B cell (primary cell): ENCODE data around the gene EXOC7. TPM values are rescaled to one million over a fixed set of nuclear protein-coding genes. Genes with fewer than 3 reads are reported as not detected.

Experiments
- ATAC-seq: fragments of 200-7000 bp; cut with Tn5 transposase; one replicate; pipeline ENCODE4 v1.10.0; 2021; ENCODE audit warnings: low read depth, mild to moderate bottlenecking, moderate number of reproducible peaks, moderate library complexity
- CTCF ChIA-PET: fragments of 350-600 bp; sonication (Branson Sonifier 250); formaldehyde crosslinking; loops from one replicate; lab custom pipeline; 2021; ENCODE audit warnings: antibody characterized with exemption, inconsistent platforms; lab: Charles Lee
- POLR2A ChIA-PET: fragments of 350-600 bp; sonication (Branson Sonifier 250); formaldehyde crosslinking; loops from one replicate; lab custom pipeline; 2021; ENCODE audit warnings: antibody characterized with exemption; lab: Charles Lee
- DNase-seq: peaks from one replicate; pipeline ENCODE4 v3.0.0; 2013
- H2AFZ ChIP-seq: 2 replicates; pipeline ENCODE4 v1.6.1; 2012; ENCODE audit warnings: mild to moderate bottlenecking, low read depth, low read length; ENCODE audit not compliant: insufficient read depth, poor library complexity, severe bottlenecking
- H3K27ac ChIP-seq, 2 donors: 1 replicate in 1 of 2; 2 replicates in 1 of 2; pipeline ENCODE4 v1.5.1; 2012 to 2013; ENCODE audit warnings: low read length in 2 of 2, mild to moderate bottlenecking in 2 of 2, moderate library complexity in 1 of 2
- H3K27me3 ChIP-seq, 4 experiments: fragments of 200-600 bp in 1 of 4; sonication (generic) in 1 of 4; replicated peaks in 1 of 4; 1 replicate in 2 of 4; 2 replicates in 2 of 4; pipeline versions ENCODE4 v1.6.1 to v1.7.0; 2013 to 2016; ENCODE audit warnings: low read length in 3 of 4, mild to moderate bottlenecking in 2 of 4, mixed read lengths in 1 of 4, moderate library complexity in 1 of 4; ENCODE audit not compliant: insufficient read depth in 4 of 4, control insufficient read depth in 3 of 4; ENCODE audit errors: control extremely low read depth in 1 of 4
- H3K36me3 ChIP-seq, 2 experiments: replicated peaks in 1 of 2; 1 replicate in 1 of 2; 2 replicates in 1 of 2; pipeline versions ENCODE4 v1.6.1 to v1.7.1; 2013; ENCODE audit warnings: low read length in 1 of 2; ENCODE audit not compliant: insufficient read depth in 2 of 2, control insufficient read depth in 1 of 2; ENCODE audit errors: control extremely low read depth in 1 of 2, extremely low read depth in 1 of 2
- H3K4me1 ChIP-seq, 2 donors: fragments of 200-600 bp in 1 of 2; sonication (generic) in 1 of 2; 1 replicate in 1 of 2; 2 replicates in 1 of 2; pipeline versions ENCODE4 v1.5.1 to v1.6.1; 2013 to 2017; ENCODE audit warnings: low read length in 2 of 2; ENCODE audit not compliant: control insufficient read depth in 2 of 2, insufficient read depth in 2 of 2
- H3K4me2 ChIP-seq: replicated peaks from 2 replicates; pipeline ENCODE3; 2012; ENCODE audit warnings: mild to moderate bottlenecking, low read depth, low read length; ENCODE audit not compliant: poor library complexity, severe bottlenecking
- H3K4me3 ChIP-seq, 5 experiments: fragments of 200-600 bp in 1 of 5; sonication (generic) in 1 of 5; 1 replicate in 3 of 5; 2 replicates in 2 of 5; pipeline versions ENCODE4 v1.5.1 to v1.7.0; 2011 to 2016; ENCODE audit warnings: low read length in 4 of 5, mild to moderate bottlenecking in 4 of 5, low read depth in 2 of 5, control low read depth in 1 of 5, moderate library complexity in 1 of 5; ENCODE audit not compliant: insufficient read depth in 1 of 5; ENCODE audit errors: control extremely low read depth in 1 of 5, extremely low read depth in 1 of 5
- H3K79me2 ChIP-seq: fragments of 200-600 bp; sonication (generic); one replicate; pipeline ENCODE4 v1.6.0; 2016; ENCODE audit warnings: low read length; ENCODE audit not compliant: control insufficient read depth, insufficient read depth
- H3K9ac ChIP-seq: fragments of 200-600 bp; sonication (generic); 2 replicates; pipeline ENCODE4 v1.6.1; 2017; ENCODE audit warnings: mild to moderate bottlenecking, low read length, moderate library complexity
- H3K9me3 ChIP-seq, 3 donors: one replicate each; pipeline versions ENCODE4 v1.6.1 to v1.7.1; 2013; ENCODE audit warnings: low read length in 2 of 3; ENCODE audit not compliant: control insufficient read depth in 2 of 3, insufficient read depth in 1 of 3; ENCODE audit errors: control extremely low read depth in 1 of 3
- H4K20me1 ChIP-seq: 2 replicates; pipeline ENCODE4 v1.6.0; 2012; ENCODE audit warnings: mild to moderate bottlenecking, low read length; ENCODE audit not compliant: insufficient read depth, control insufficient read depth, poor library complexity, severe bottlenecking
- H3K27ac Mint-ChIP-seq: one replicate; pipeline ENCODE4 v1.8.0; 2021; ENCODE audit warnings: mixed read lengths
- H3K27me3 Mint-ChIP-seq: one replicate; pipeline ENCODE4 v1.8.0; 2021; ENCODE audit warnings: mixed read lengths
- H3K4me1 Mint-ChIP-seq: one replicate; pipeline ENCODE4 v1.8.0; 2021; ENCODE audit warnings: mixed read lengths
- H3K4me3 Mint-ChIP-seq: one replicate; pipeline ENCODE4 v1.8.0; 2021; ENCODE audit warnings: mixed read lengths
- H3K9me3 Mint-ChIP-seq: one replicate; pipeline ENCODE4 v1.8.0; 2022; ENCODE audit warnings: mixed read lengths; ENCODE audit not compliant: insufficient read depth
- EZH2 ChIP-seq: IDR thresholded peaks from 2 replicates; pipeline ENCODE4 v1.6.1; 2012; ENCODE audit warnings: borderline replicate concordance, low read depth, mild to moderate bottlenecking, moderate library complexity, low read length; ENCODE audit not compliant: insufficient read depth, poor library complexity, severe bottlenecking
- WGBS: methylation state at CpG from one replicate; pipeline ENCODE4 v1.1.5; 2013; ENCODE audit warnings: missing lambda C conversion rate; ENCODE audit not compliant: insufficient coverage; 5-methylcytosine and 5-hydroxymethylcytosine counted together
- intact Hi-C: fragments of 100-400 bp; cut with micrococcal nuclease; formaldehyde crosslinking; loops from one replicate; pipeline ENCODE4 v1.10.0; 2022
- polyA plus RNA-seq: library from polyadenylated mRNA; depleted of rRNA; stranded (reverse); fragments of >200 nt; gene quantifications from 2 replicates; pipeline ENCODE4 v1.2.3, GENCODE V29; 2012
- total RNA-seq, 2 donors: library from RNA; stranded (reverse); fragments of 120-200 nt in 1 of 2; gene quantifications; 1 replicate in 1 of 2; 2 replicates in 1 of 2; pipeline versions ENCODE4 v1.2.3 to v1.2.4, GENCODE V29; 2013 to 2022
- TF ChIP-seq, protein P1 (sequence below): fragments of 200-600 bp; IDR thresholded peaks from one replicate; pipeline ENCODE4 v1.8.0; 2022; ENCODE audit warnings: antibody characterized with exemption, mild to moderate bottlenecking

The EXOC7 gene
- total and polyA plus RNA-seq, 2 donors (not counting 1 experiment from before 2014, with no cell fraction given), result 105 to 194 TPM

DNA sequence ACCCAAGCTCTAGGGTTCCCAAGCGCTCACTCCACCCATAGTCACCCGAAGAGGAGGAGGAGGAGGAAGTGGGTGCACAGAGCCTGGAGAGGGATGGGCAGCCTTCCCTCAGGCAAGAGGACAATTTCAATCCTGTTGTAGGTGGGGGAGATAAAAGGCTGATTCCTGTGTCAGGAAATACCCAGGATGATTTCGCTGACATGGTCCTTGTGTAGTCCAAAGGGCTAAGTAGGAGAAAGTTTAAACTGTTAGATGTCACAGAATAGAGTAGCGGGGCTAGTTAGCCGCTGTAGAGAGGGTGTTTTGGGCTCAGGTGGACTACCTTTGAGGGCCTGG is 1.3 kb upstream of the EXOC7 start:
- Histone ChIP-seq H3K36me3 (peaks cover 0 to 21% of the 10 kb centered on the region in 2 experiments), H3K9me3 (no peaks in the 10 kb centered on the region), H3K4me3 (no peak overlapping the region), H3K4me1 (peaks cover 11 to 22% of the 10 kb centered on the region in 2 donors), H3K9ac (no peak overlapping the region), H4K20me1 (no peaks in the 10 kb centered on the region), H2AFZ (peak overlapping the region; percentile 97), H3K4me2 (no peak overlapping the region), H3K27ac (no peak overlapping the region), H3K27me3 (no peaks in the 10 kb centered on the region), H3K79me2 (peaks cover 17% of the 10 kb centered on the region)
- Mint-ChIP-seq H3K27me3 (no peaks in the 10 kb centered on the region), H3K4me3 (peak overlapping the region; percentile 97), H3K4me1 (peaks cover 21% of the 10 kb centered on the region), H3K9me3 (no peaks in the 10 kb centered on the region), H3K27ac (peak overlapping the region; percentile 97)
- WGBS, result 100% methylated on average over 1 of the region's 5 CpGs
- intact Hi-C loops, result loop anchor here (5.0 kb wide), 1 partner anchor 248 kb away; the partner anchor contains the start of gene WBP2
- ChIA-PET CTCF (interaction anchor here (1.3 to 2.5 kb wide), 2 partner anchors 26 to 175 kb away, joined by 3 to 11 read pairs; partner anchors contain the start of gene ZACN), POLR2A (interaction anchor here (0.6 to 1.1 kb wide), 2 partner anchors 30 to 1111 kb away, joined by 4 to 5 read pairs; partner anchors contain the start of gene GALR2)
- DNase-seq (peak; percentile 20), ATAC-seq (no peak)
- TF ChIP-seq, protein P1, sequence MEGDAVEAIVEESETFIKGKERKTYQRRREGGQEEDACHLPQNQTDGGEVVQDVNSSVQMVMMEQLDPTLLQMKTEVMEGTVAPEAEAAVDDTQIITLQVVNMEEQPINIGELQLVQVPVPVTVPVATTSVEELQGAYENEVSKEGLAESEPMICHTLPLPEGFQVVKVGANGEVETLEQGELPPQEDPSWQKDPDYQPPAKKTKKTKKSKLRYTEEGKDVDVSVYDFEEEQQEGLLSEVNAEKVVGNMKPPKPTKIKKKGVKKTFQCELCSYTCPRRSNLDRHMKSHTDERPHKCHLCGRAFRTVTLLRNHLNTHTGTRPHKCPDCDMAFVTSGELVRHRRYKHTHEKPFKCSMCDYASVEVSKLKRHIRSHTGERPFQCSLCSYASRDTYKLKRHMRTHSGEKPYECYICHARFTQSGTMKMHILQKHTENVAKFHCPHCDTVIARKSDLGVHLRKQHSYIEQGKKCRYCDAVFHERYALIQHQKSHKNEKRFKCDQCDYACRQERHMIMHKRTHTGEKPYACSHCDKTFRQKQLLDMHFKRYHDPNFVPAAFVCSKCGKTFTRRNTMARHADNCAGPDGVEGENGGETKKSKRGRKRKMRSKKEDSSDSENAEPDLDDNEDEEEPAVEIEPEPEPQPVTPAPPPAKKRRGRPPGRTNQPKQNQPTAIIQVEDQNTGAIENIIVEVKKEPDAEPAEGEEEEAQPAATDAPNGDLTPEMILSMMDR, result no peak
- TF ChIP-seq EZH2, result no peak

DNA sequence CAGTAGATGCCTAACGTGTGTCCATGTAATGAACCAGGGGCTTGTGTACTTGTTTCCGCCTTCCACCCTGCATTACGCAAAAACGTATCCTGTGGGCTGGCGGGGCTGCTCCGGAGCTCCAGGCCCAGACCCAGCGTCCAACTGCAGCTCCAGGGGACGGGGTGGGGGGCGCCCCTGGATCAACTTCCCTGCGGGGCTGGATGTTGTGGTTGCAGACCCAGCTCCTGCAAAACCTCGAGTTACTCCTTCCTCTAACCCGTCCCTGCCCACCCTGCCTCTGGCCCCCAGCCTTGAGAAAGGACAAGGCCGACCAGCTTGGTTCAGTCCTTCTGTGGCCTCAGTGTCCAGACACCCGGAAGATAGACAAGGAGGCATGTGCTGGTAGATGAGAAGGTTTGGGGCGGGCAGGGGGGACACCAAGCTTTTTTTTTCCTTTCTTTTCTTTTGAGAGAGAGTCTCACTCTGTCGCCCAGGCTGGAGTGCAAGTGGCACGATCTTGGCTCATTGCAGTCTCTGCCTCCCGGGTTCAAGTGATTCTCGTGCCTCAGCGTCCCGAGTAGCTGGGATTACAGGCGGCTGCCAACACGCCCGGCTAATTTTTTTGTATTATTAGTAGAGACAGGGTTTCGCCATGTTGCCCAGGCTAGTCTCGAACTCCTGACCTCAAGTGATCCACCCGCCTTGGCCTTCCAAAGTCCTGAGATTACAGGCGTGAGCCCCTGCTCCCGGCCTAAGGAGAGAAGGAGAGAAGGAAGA is 731 bp upstream of the EXOC7 start:
- Histone ChIP-seq H3K4me2 (peak overlapping the region; percentile 80), H3K4me1 (peaks cover 11 to 22% of the 10 kb centered on the region in 2 donors), H3K4me3 (peak overlapping the region in 4 of 5 experiments; percentile 87 to 93 (median 92)), H3K27me3 (no peaks in the 10 kb centered on the region), H2AFZ (peak overlapping the region; percentile 97), H3K27ac (peak overlapping the region; percentile 76 to 82), H3K9ac (peak overlapping the region; percentile 90), H3K36me3 (peaks cover 0 to 23% of the 10 kb centered on the region in 2 experiments), H3K79me2 (peaks cover 17% of the 10 kb centered on the region), H3K9me3 (no peaks in the 10 kb centered on the region), H4K20me1 (no peaks in the 10 kb centered on the region)
- POLR2A ChIA-PET, result interaction anchor here (0.6 to 1.1 kb wide), 3 partner anchors 29 to 1111 kb away, joined by 3 to 5 read pairs (median 4); partner anchors contain the start of genes GALR2 and TSEN54
- TF ChIP-seq, protein P1, result no peak
- no peak for TF ChIP-seq EZH2
- DNase-seq, result no peak
- CTCF ChIA-PET, result interaction anchor here (1.0 to 2.5 kb wide), 5 partner anchors 24 to 195 kb away, joined by 3 to 11 read pairs (median 6); no protein-coding TSS in a partner anchor
- Mint-ChIP-seq H3K27me3 (no peaks in the 10 kb centered on the region), H3K27ac (peak overlapping the region; percentile 97), H3K4me3 (peak overlapping the region; percentile 97), H3K4me1 (peaks cover 21% of the 10 kb centered on the region), H3K9me3 (no peaks in the 10 kb centered on the region)
- intact Hi-C loops, result loop anchor here (5.0 kb wide), 1 partner anchor 247 kb away; the partner anchor contains the start of gene WBP2
- ATAC-seq, result no peak
- 81% methylated on average over 23 of the region's 29 CpGs for WGBS
